ENCODE measurements around the gene ADCY6.
"Not testable (repeated sequence)": the region's sequence is repeated elsewhere in the genome, so short reads cannot be mapped to it uniquely, and the experiment has no call there.

The ADCY6 gene

GRCh38 chr12:48744251-48745008 is 44.5 kb downstream of the ADCY6 start:
- DNase-seq: no peak

GRCh38 chr12:48739618-48740269 is 49.1 kb downstream of the ADCY6 start:
- no peak for DNase-seq

- no peak for DNase-seq
These were observed 52.4 kb downstream of the ADCY6 start for GRCh38 chr12:48736456-48736855.

- no peak for DNase-seq
These were observed 60.1 kb downstream of the ADCY6 start for GRCh38 chr12:48728807-48729206.

GRCh38 chr12:48720737-48721136 is 68.2 kb downstream of the ADCY6 start:
- not testable (repeated sequence) for DNase-seq

- not testable (repeated sequence) for DNase-seq
These were observed 68.7 kb downstream of the ADCY6 start for GRCh38 chr12:48720171-48720570.

- not testable (repeated sequence) for DNase-seq
These were observed 69.9 kb downstream of the ADCY6 start for GRCh38 chr12:48719002-48719401.

- no peak for DNase-seq
These were observed 71.6 kb downstream of the ADCY6 start for GRCh38 chr12:48717252-48717695.

GRCh38 chr12:48716493-48717251 is 72.2 kb downstream of the ADCY6 start, which contains the start of gene CCNT1:
Gene CCNT1 (minus strand): TSS chr12:48716707. CDS start chr12:48716675, 32 bp downstream.
- DNase-seq: peak; percentile 93 to 100 (median 98)

Measured in stimulated activated naive CD4-positive, alpha-beta T cell (primary cell).